Uterus (tissue), 4 donors: Measurements from ENCODE around the gene CD8B. TPM values are rescaled to one million over a fixed set of nuclear protein-coding genes. Genes with fewer than 3 reads are reported as not detected.

Experiments
- DNase-seq, 2 donors: peaks; one replicate each; pipeline ENCODE4 v3.0.0-alpha.2; 2019 to 2020
- H3K27ac ChIP-seq, 2 donors: fragments of 200-600 bp; sonication (generic); 1 replicate in 1 of 2; 2 replicates in 1 of 2; pipeline ENCODE4 v1.5.1; 2016 to 2018
- H3K27me3 ChIP-seq, 2 donors: fragments of 200-600 bp; sonication (generic); one replicate each; pipeline ENCODE4 v1.5.1; 2018 to 2019; ENCODE audit warnings: control low read depth in 1 of 2
- H3K36me3 ChIP-seq, 2 donors: fragments of 200-600 bp; sonication (generic); one replicate each; pipeline ENCODE4 v1.5.1; 2019; ENCODE audit warnings: control low read depth in 1 of 2
- H3K4me1 ChIP-seq, 2 donors: fragments of 200-600 bp; sonication (generic); one replicate each; pipeline ENCODE4 v1.5.1; 2018 to 2019; ENCODE audit warnings: control low read depth in 1 of 2
- H3K4me3 ChIP-seq, 2 donors: fragments of 200-600 bp; sonication (generic); 1 replicate in 1 of 2; 2 replicates in 1 of 2; pipeline ENCODE4 v1.5.1; 2018 to 2019; ENCODE audit warnings: mild to moderate bottlenecking in 1 of 2
- H3K9me3 ChIP-seq, 2 donors: fragments of 200-600 bp; sonication (generic); one replicate each; pipeline ENCODE4 v1.5.1; 2019; ENCODE audit warnings: control low read depth in 1 of 2
- POLR2A ChIP-seq, 2 donors: fragments of 450-650 bp; IDR thresholded peaks; one replicate each; pipeline ENCODE4 v1.6.1; 2016; ENCODE audit warnings: antibody characterized with exemption in 2 of 2, mild to moderate bottlenecking in 1 of 2, moderate library complexity in 1 of 2
- intact Hi-C: fragments of 100-400 bp; cut with DNase I; formaldehyde crosslinking; loops from one replicate; pipeline ENCODE4 v1.15.1; 2023; ENCODE audit warnings: low total_unique reads
- total RNA-seq, 4 donors: library from RNA; depleted of rRNA in 3 of 4; stranded (reverse); fragments of >200 nt in 3 of 4; gene quantifications; one replicate each; pipeline versions ENCODE4 v1.1.0 to v1.2.4, GENCODE V29; 2014 to 2023
- TF ChIP-seq, protein P1 (sequence below), 4 experiments: fragments of 200-600 bp in 2 of 4; fragments of 450-650 bp in 2 of 4; sonication (generic) in 2 of 4; IDR thresholded peaks; one replicate each; pipeline ENCODE4 v1.5.1; 2016 to 2019; ENCODE audit warnings: antibody characterized with exemption in 4 of 4, mild to moderate bottlenecking in 2 of 4, moderate library complexity in 1 of 4
- donor health status: DM: yes; HTN: yes; CAD: no.

Gene CD8B
- total RNA-seq, 4 donors from 2014 or later, result 0.55 to 1.0 TPM; not detected in 2

DNA sequence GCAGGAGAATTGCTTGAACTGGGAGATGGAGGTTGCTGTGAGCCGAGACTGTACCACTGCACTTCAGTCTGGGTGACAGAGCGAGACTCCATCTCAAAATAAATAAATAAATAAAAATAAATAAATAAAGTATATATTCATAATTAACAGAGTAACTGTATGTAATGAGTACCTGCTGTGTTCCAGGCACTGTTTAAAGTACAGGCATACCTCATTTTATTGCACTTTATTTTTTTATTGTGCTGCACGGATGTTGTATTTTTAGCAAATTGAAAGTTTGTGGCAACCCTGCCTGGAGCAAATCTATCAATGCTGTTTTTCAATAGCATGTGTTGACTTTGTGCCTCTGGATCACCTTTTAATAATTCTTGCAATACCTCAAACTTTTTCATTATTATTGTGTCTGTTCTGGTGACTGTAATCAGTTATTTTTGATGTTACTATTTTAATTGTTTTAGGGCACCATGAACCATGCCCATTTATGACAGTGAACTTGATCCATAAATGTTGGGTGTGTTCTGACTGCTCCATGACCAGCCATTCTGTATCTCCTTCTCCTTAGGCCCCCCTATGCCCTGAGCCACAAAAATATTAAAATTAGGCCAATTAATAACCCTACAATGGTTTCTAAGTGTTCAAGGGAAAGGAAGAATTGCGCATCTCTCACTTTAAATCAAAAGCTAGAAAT is 43.4 kb downstream of the CD8B start:
- no peak for TF ChIP-seq POLR2A (IDR thresholded peaks at IDR 0.05)
- TF ChIP-seq, protein P1, sequence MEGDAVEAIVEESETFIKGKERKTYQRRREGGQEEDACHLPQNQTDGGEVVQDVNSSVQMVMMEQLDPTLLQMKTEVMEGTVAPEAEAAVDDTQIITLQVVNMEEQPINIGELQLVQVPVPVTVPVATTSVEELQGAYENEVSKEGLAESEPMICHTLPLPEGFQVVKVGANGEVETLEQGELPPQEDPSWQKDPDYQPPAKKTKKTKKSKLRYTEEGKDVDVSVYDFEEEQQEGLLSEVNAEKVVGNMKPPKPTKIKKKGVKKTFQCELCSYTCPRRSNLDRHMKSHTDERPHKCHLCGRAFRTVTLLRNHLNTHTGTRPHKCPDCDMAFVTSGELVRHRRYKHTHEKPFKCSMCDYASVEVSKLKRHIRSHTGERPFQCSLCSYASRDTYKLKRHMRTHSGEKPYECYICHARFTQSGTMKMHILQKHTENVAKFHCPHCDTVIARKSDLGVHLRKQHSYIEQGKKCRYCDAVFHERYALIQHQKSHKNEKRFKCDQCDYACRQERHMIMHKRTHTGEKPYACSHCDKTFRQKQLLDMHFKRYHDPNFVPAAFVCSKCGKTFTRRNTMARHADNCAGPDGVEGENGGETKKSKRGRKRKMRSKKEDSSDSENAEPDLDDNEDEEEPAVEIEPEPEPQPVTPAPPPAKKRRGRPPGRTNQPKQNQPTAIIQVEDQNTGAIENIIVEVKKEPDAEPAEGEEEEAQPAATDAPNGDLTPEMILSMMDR (IDR thresholded peaks at IDR 0.05), result no peak
- Histone ChIP-seq H3K36me3 (no peaks in the 10 kb centered on the region), H3K4me1 (no peaks in the 10 kb centered on the region), H3K27me3 (no peaks in the 10 kb centered on the region), H3K27ac (no peak overlapping the region), H3K4me3 (no peak overlapping the region), H3K9me3 (peaks cover 0 to 4% of the 10 kb centered on the region in 2 donors)
- no peak for DNase-seq
- intact Hi-C loops, result no loop called here

DNA sequence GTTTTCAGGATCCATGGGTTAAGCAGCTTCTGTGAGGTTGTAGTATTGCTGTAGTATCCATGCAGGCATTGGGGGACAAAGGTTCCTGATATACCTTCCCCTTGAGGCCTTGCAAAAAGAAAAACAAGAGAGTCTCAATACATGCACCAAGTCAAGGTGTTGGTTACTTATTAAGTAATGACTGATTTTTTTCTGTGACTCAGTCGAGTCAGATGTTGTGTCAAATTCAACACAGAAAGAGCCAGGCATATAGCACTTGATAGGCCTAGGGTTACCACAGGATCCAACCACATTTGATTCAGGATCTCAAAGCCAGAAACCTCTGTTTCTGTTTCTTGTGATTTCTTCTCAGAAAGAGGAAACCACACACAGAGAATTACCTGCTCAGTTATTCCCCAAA is 46.1 kb downstream of the CD8B start:
- intact Hi-C loops, result no loop called here
- H3K27me3 ChIP-seq, result no peaks in the 10 kb centered on the region
- H3K4me3 ChIP-seq, result no peak overlapping the region
- no peak overlapping the region for H3K27ac ChIP-seq
- no peaks in the 10 kb centered on the region for H3K4me1 ChIP-seq
- DNase-seq, result no peak
- H3K36me3 ChIP-seq, result no peaks in the 10 kb centered on the region
- no peaks in the 10 kb centered on the region for H3K9me3 ChIP-seq
- TF ChIP-seq, protein P1 (IDR thresholded peaks at IDR 0.05), result no peak
- no peak for TF ChIP-seq POLR2A (IDR thresholded peaks at IDR 0.05)

DNA sequence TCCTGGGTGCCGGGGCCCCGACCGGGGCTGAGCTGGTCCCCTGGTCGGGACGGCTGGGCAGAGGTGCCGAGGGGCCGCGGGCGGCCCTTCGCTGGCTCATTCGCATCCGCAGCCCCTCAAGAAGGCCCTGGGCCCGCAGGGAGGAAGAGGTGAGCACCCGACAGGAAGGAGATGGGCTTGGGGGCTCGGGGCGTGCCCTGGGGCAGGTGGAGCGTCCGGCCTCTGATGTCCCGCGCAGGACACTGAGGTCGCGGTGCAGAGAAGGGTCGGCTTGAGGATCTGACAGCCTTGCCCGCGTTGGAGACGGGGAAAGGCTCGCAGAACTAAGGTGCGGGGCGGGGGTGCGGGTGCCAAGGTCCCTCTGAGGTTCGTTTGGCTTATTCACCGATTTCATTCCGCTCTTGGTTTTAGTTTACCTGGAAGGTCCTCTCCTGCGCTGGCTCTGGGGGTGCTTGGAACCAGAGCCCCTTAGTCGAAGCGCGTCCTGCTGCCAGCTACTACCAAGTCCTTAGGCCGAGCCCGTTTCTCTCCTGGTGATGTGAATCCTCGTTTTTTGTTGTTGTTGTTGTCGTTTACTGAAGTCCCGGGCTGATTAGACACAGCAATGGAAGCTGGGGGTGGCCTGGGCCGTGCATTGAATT is 52.1 kb downstream of the CD8B start:
- DNase-seq, result no peak
- Histone ChIP-seq H3K27ac (no peak overlapping the region), H3K4me3 (no peak overlapping the region), H3K4me1 (peaks cover 0 to 4% of the 10 kb centered on the region in 2 donors), H3K27me3 (no peaks in the 10 kb centered on the region), H3K9me3 (no peaks in the 10 kb centered on the region), H3K36me3 (no peaks in the 10 kb centered on the region)
- intact Hi-C loops, result no loop called here
- no peak for TF ChIP-seq POLR2A (IDR thresholded peaks at IDR 0.05)
- TF ChIP-seq, protein P1 (IDR thresholded peaks at IDR 0.05), result no peak

DNA sequence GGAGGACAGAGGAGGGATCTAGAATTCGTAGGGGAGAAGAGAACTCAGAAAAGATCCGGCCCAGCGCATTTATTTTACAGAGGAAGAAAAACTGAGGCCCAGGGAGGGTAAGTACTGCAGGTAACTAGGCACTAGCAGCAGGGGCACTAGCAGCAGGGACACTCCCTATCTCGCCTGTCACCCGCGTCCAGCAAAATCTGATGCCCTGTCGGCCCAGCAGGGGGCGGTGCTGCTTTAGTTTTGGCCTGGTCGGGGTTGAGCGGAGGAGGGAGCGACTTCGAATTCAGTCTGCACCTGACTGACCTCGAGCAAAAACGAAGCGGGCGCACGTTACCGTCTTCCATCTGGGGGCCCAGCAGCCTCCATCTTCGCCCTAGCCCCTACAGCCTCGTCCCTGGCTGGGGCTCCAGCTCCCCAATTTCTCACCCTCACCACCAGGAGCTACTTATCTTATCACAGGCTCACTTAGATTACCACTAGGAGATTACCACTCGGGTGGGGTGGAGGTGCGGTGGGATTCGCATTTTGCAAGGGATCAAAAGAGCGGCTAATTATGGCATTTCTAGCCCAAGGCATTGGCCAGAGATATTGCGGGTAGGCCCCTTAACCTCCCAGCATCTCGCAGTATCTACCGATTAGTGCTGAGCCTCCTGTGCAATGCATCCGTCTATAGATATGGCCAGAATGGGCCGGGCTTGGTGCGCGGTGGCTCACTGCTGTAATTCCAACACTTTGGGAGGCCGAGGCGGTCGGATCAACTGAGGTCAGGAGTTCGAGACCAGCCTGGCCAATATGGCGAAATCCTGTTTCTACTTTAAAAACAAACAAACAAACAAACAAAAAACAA is 53.1 kb downstream of the CD8B start:
- peak; percentile 80 to 87 for DNase-seq
- Histone ChIP-seq H3K27ac (no peak overlapping the region), H3K4me3 (peak overlapping the region; percentile 34 to 43), H3K27me3 (no peaks in the 10 kb centered on the region), H3K4me1 (peaks cover 0 to 4% of the 10 kb centered on the region in 2 donors), H3K9me3 (no peaks in the 10 kb centered on the region), H3K36me3 (no peaks in the 10 kb centered on the region)
- TF ChIP-seq, protein P1 (IDR thresholded peaks at IDR 0.05), result peak; percentile 85 to 93 (median 90)
- no peak for TF ChIP-seq POLR2A (IDR thresholded peaks at IDR 0.05)
- intact Hi-C loops, result no loop called here
